Measurements from ENCODE around the gene NCKAP5. TPM values are rescaled to one million over a fixed set of nuclear protein-coding genes. Genes with fewer than 3 reads are reported as not detected.
"Not testable (repeated sequence)": the region's sequence is repeated elsewhere in the genome, so short reads cannot be mapped to it uniquely, and the experiment has no call there.

NCKAP5 gene
- total and polyA plus RNA-seq, 9 of the 15 experiments (the other 6 are each of a cell fraction or from before 2014, with no cell fraction given): not detected

DNA sequence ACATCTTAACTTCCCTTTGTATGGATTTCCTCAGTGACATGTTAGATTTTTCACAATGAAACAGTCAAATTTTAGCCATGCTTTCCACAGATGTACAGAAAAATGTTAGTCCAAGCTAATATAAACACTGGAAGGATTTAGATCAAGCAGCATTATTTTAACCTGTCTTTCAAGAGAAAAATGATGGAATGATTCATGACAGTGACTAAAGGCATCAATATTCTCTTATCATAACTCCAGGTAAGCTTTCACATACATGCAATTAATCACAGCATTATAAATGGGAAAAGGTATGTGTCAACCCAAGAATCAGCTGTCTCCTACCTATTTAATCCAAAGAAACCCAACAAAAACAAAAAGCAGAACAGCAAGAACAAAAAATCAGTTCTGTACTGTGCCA is 92.7 kb downstream of the NCKAP5 start:
- no peak for DNase-seq (ENCODE audit: extremely low read depth in 1 of 4, low spot score in 3 of 4)
- Histone ChIP-seq H3K9me3 (replicated peaks; ENCODE audit: control insufficient read depth, insufficient read depth, low read depth, low read length) (no peaks in the 10 kb centered on the region), H3K9me1 (ENCODE audit: control insufficient read depth, insufficient read depth, low read length) (no peaks in the 10 kb centered on the region), H3K27ac (ENCODE audit: extremely low read depth, low read depth, low read length) (no peak overlapping the region), H3K27me3 (ENCODE audit: control insufficient read depth in 2 of 2, insufficient read depth in 2 of 2, low read length in 2 of 2) (no peaks in the 10 kb centered on the region), H3K9ac (ENCODE audit: insufficient read depth in 1 of 2, low read depth in 2 of 2, low read length in 2 of 2) (no peak overlapping the region), H2AFZ (ENCODE audit: low read depth, low read length) (no peak overlapping the region), H3K4me2 (ENCODE audit: insufficient read depth, low read length) (no peak overlapping the region), H3K4me1 (replicated peaks in 1 of 2; ENCODE audit: control insufficient read depth in 2 of 2, insufficient read depth in 2 of 2, low read length in 2 of 2) (no peaks in the 10 kb centered on the region), H3K79me2 (ENCODE audit: control insufficient read depth, insufficient read depth, low read length) (no peaks in the 10 kb centered on the region), H4K20me1 (replicated peaks; ENCODE audit: control insufficient read depth, insufficient read depth, low read length) (no peaks in the 10 kb centered on the region), H3K4me3 (no peak overlapping the region), H3K36me3 (ENCODE audit: control insufficient read depth, insufficient read depth, low read length) (no peaks in the 10 kb centered on the region)
- no peak for ATAC-seq
- ChIA-PET POLR2A (no interaction called here), CTCF (ENCODE audit: low intra/inter-chr PET ratio) (no interaction called here)
- no TSS peak for BruUV-seq (replicated peaks)
- FAIRE-seq: no peak
- intact Hi-C loops (cut with micrococcal nuclease) (no loop called here), in situ Hi-C loops (cut with MboI) (no loop called here)
- TF ChIP-seq ZNF239 (CRISPR knock-in tag; IDR thresholded peaks at IDR 0.05): no peak
- no peak for TF ChIP-seq NCOA4 (IDR thresholded peaks at IDR 0.05; ENCODE audit: partially characterized antibody)
- no peak for TF ChIP-seq CBFB (CRISPR knock-in tag; IDR thresholded peaks at IDR 0.05)
- TF ChIP-seq FIP1L1 (IDR thresholded peaks at IDR 0.05; ENCODE audit: low read depth, low read length, poor library complexity, severe bottlenecking): no peak
- TF ChIP-seq HEY1 (CRISPR knock-in tag; IDR thresholded peaks at IDR 0.05; ENCODE audit: borderline replicate concordance): no peak
- TF ChIP-seq KDM2B (CRISPR knock-in tag; IDR thresholded peaks at IDR 0.05): no peak
- TF ChIP-seq RBM22 (IDR thresholded peaks at IDR 0.05; ENCODE audit: low read depth, low read length, poor library complexity, severe bottlenecking): no peak
- TF ChIP-seq TFAP4 (CRISPR knock-in tag; IDR thresholded peaks at IDR 0.05; ENCODE audit: borderline replicate concordance): no peak
- no peak for TF ChIP-seq CTCFL (IDR thresholded peaks at IDR 0.05; ENCODE audit: borderline replicate concordance, insufficient read depth, low read depth, low read length, poor library complexity, severe bottlenecking)
- TF ChIP-seq ZNF212 (CRISPR knock-in tag; IDR thresholded peaks at IDR 0.05): no peak
- no peak for TF ChIP-seq PRPF4 (IDR thresholded peaks at IDR 0.05; ENCODE audit: insufficient read depth, low read depth, low read length, poor library complexity, severe bottlenecking)
- no peak for TF ChIP-seq ZNF764 (CRISPR knock-in tag; IDR thresholded peaks at IDR 0.05; ENCODE audit: low read depth)
- TF ChIP-seq SIRT6 (IDR thresholded peaks at IDR 0.05; ENCODE audit: low read depth, low read length): no peak

GRCh38 chr2:133470446-133470845 is 97.8 kb downstream of the NCKAP5 start:
- 0% methylated on average over 3 of the region's 13 CpGs for WGBS (ENCODE audit: insufficient coverage, low coverage, missing lambda C conversion rate)
- H3K9me3 ChIP-seq (replicated peaks; ENCODE audit: control insufficient read depth, insufficient read depth, low read depth, low read length); H3K9ac ChIP-seq (ENCODE audit: insufficient read depth in 1 of 2, low read depth in 2 of 2, low read length in 2 of 2); H3K4me2 ChIP-seq (ENCODE audit: insufficient read depth, low read length); CTCF ChIA-PET (ENCODE audit: low intra/inter-chr PET ratio); BruUV-seq (replicated peaks); H4K20me1 ChIP-seq (replicated peaks; ENCODE audit: control insufficient read depth, insufficient read depth, low read length); in situ Hi-C loops (cut with MboI); FAIRE-seq; intact Hi-C loops (cut with micrococcal nuclease); H2AFZ ChIP-seq (ENCODE audit: low read depth, low read length); H3K9me1 ChIP-seq (ENCODE audit: control insufficient read depth, insufficient read depth, low read length); H3K4me1 ChIP-seq (replicated peaks in 1 of 2; ENCODE audit: control insufficient read depth in 2 of 2, insufficient read depth in 2 of 2, low read length in 2 of 2); H3K27me3 ChIP-seq (ENCODE audit: control insufficient read depth in 2 of 2, insufficient read depth in 2 of 2, low read length in 2 of 2); H3K79me2 ChIP-seq (ENCODE audit: control insufficient read depth, insufficient read depth, low read length); H3K27ac ChIP-seq (ENCODE audit: extremely low read depth, low read depth, low read length); ATAC-seq; H3K36me3 ChIP-seq (ENCODE audit: control insufficient read depth, insufficient read depth, low read length); DNase-seq (ENCODE audit: extremely low read depth in 1 of 4, low spot score in 3 of 4); H3K4me3 ChIP-seq: not testable (repeated sequence)
- POLR2A ChIA-PET: interaction anchor here (0.6 kb wide), 1 partner anchor 656 kb away, joined by 3 read pairs; no protein-coding TSS in a partner anchor

Data from K562 (cell line).